ENCODE results near the gene DNAL1. TPM values are rescaled to one million over a fixed set of nuclear protein-coding genes. Genes with fewer than 3 reads are reported as not detected.

Gene DNAL1
- total and polyA plus RNA-seq, 10 of the 15 experiments (the other 5 are each of a cell fraction or from before 2014, with no cell fraction given), result 2.4 to 18.2 (median 7.4) TPM

DNA sequence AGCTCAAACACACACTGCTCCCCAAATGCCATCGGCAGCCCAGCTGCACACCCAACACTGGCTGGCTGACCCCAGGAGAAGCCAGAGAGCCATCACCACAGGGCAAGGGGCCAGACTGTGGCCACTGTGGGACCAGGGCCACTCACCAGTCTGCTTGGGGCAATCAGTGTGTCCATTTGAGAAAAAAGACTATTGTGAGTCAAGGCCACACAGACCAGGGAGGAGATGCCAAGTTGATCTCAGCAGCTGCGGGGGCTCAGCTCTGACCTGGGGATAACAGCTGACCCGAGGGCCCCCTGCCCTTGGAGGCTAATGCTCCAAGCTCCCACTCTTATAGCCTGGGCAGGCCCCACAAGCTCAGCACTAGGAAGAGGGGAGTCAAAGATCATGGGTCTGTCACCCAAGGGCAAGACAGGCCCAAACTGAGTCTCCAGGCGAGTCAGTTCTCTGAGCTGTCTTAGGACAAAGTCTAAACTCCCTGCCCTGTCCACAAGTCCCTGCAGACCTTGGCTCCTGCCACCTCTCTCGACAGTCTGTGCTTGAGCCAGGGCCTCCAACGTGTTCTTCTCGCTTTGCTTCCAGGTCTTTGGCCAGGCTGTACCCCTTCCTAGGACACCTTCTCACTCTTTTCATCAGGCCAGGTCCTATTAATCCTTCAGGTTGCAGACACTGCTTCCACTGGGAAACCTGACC is 99.5 kb downstream of the DNAL1 start:
- Histone ChIP-seq H2AFZ (ENCODE audit: control insufficient read depth, low read depth, low read length) (no peak overlapping the region), H3K4me3 (peak overlapping the region; percentile 55), H3K27me3 (replicated peaks in 1 of 2; ENCODE audit: control insufficient read depth in 2 of 2, insufficient read depth in 2 of 2, low read length in 1 of 2) (no peaks in the 10 kb centered on the region), H3K9me3 (replicated peaks; ENCODE audit: control insufficient read depth, insufficient read depth, low read length) (no peaks in the 10 kb centered on the region), H3K4me2 (ENCODE audit: control insufficient read depth, insufficient read depth) (peak overlapping the region; percentile 96), H3K4me1 (ENCODE audit: control insufficient read depth, insufficient read depth, low read length) (peaks cover 78% of the 10 kb centered on the region), H3K36me3 (ENCODE audit: control insufficient read depth in 2 of 2, insufficient read depth in 2 of 2, low read length in 1 of 2) (peaks cover 14 to 34% of the 10 kb centered on the region in 2 experiments), H3K27ac (ENCODE audit: control insufficient read depth, insufficient read depth) (peak overlapping the region; percentile 81), H3K79me2 (ENCODE audit: control insufficient read depth, insufficient read depth, low read length) (peaks cover 100% of the 10 kb centered on the region), H3K9ac (ENCODE audit: control insufficient read depth, insufficient read depth, low read length) (peak overlapping the region; percentile 35; the same call in 1 of the 2 replicates), H4K20me1 (ENCODE audit: control insufficient read depth, insufficient read depth) (peaks cover 27% of the 10 kb centered on the region)
- RAD21 ChIA-PET (ENCODE audit: unreplicated experiment), result interaction anchor here (0.8 to 8.5 kb wide), 12 partner anchors 10 to 293 kb away, joined by 3 to 114 read pairs (median 9); a partner anchor contains a TSS
- POLR2A ChIA-PET, result interaction anchor here (0.5 to 6.7 kb wide), 10 partner anchors 9 to 80 kb away, joined by 4 to 54 read pairs (median 5); a partner anchor contains a TSS
- no TSS peak for BruUV-seq (replicated peaks)
- DNase-seq (ENCODE audit: low read depth, low spot score) (no peak), ATAC-seq (peak; percentile 20), FAIRE-seq (no peak)
- in situ Hi-C loops (cut with MboI), result loop anchor here (5.0 to 25.0 kb wide), 2 partner anchors 83 to 293 kb away; no protein-coding TSS in a partner anchor
- CTCF ChIA-PET, result interaction anchor here (0.9 to 21.0 kb wide), 7 partner anchors 12 to 79 kb away, joined by 3 to 288 read pairs (median 8); a partner anchor contains a TSS
- intact Hi-C loops (cut with micrococcal nuclease; ENCODE audit: unreplicated experiment), result no loop called here
- SMC1A ChIA-PET (ENCODE audit: uncharacterized antibody, unreplicated experiment), result interaction anchor here (0.8 to 6.7 kb wide), 10 partner anchors 10 to 81 kb away, joined by 3 to 60 read pairs (median 10); no protein-coding TSS in a partner anchor
- WGBS (ENCODE audit: insufficient coverage, insufficient replicate concordance, low lambda C conversion rate, missing lambda C conversion rate), result 27% methylated on average over 7 of the region's 7 CpGs
- no peak for TF ChIP-seq NFYB (IDR thresholded peaks at IDR 0.05; ENCODE audit: insufficient read depth, low read depth, low read length)
- TF ChIP-seq SP1 (IDR thresholded peaks at IDR 0.05; ENCODE audit: low read depth, low read length), result no peak
- TF ChIP-seq, protein P1, sequence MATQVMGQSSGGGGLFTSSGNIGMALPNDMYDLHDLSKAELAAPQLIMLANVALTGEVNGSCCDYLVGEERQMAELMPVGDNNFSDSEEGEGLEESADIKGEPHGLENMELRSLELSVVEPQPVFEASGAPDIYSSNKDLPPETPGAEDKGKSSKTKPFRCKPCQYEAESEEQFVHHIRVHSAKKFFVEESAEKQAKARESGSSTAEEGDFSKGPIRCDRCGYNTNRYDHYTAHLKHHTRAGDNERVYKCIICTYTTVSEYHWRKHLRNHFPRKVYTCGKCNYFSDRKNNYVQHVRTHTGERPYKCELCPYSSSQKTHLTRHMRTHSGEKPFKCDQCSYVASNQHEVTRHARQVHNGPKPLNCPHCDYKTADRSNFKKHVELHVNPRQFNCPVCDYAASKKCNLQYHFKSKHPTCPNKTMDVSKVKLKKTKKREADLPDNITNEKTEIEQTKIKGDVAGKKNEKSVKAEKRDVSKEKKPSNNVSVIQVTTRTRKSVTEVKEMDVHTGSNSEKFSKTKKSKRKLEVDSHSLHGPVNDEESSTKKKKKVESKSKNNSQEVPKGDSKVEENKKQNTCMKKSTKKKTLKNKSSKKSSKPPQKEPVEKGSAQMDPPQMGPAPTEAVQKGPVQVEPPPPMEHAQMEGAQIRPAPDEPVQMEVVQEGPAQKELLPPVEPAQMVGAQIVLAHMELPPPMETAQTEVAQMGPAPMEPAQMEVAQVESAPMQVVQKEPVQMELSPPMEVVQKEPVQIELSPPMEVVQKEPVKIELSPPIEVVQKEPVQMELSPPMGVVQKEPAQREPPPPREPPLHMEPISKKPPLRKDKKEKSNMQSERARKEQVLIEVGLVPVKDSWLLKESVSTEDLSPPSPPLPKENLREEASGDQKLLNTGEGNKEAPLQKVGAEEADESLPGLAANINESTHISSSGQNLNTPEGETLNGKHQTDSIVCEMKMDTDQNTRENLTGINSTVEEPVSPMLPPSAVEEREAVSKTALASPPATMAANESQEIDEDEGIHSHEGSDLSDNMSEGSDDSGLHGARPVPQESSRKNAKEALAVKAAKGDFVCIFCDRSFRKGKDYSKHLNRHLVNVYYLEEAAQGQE (IDR thresholded peaks at IDR 0.05; ENCODE audit: low read depth, low read length), result no peak
- TF ChIP-seq NFYA (IDR thresholded peaks at IDR 0.05; ENCODE audit: borderline replicate concordance, low read depth, low read length), result no peak
- TF ChIP-seq SMARCA5 (IDR thresholded peaks at IDR 0.05), result no peak
- TF ChIP-seq, protein P2, sequence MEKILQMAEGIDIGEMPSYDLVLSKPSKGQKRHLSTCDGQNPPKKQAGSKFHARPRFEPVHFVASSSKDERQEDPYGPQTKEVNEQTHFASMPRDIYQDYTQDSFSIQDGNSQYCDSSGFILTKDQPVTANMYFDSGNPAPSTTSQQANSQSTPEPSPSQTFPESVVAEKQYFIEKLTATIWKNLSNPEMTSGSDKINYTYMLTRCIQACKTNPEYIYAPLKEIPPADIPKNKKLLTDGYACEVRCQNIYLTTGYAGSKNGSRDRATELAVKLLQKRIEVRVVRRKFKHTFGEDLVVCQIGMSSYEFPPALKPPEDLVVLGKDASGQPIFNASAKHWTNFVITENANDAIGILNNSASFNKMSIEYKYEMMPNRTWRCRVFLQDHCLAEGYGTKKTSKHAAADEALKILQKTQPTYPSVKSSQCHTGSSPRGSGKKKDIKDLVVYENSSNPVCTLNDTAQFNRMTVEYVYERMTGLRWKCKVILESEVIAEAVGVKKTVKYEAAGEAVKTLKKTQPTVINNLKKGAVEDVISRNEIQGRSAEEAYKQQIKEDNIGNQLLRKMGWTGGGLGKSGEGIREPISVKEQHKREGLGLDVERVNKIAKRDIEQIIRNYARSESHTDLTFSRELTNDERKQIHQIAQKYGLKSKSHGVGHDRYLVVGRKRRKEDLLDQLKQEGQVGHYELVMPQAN (conservative IDR thresholded peaks at IDR 0.05), result no peak
- TF ChIP-seq, protein P3, sequence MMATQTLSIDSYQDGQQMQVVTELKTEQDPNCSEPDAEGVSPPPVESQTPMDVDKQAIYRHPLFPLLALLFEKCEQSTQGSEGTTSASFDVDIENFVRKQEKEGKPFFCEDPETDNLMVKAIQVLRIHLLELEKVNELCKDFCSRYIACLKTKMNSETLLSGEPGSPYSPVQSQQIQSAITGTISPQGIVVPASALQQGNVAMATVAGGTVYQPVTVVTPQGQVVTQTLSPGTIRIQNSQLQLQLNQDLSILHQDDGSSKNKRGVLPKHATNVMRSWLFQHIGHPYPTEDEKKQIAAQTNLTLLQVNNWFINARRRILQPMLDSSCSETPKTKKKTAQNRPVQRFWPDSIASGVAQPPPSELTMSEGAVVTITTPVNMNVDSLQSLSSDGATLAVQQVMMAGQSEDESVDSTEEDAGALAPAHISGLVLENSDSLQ (IDR thresholded peaks at IDR 0.05), result no peak
- no peak for TF ChIP-seq SREBF1 (IDR thresholded peaks at IDR 0.05; ENCODE audit: low read length)
- no peak for TF ChIP-seq SREBF2 (IDR thresholded peaks at IDR 0.05; ENCODE audit: low read length)
- TF ChIP-seq, protein P4, sequence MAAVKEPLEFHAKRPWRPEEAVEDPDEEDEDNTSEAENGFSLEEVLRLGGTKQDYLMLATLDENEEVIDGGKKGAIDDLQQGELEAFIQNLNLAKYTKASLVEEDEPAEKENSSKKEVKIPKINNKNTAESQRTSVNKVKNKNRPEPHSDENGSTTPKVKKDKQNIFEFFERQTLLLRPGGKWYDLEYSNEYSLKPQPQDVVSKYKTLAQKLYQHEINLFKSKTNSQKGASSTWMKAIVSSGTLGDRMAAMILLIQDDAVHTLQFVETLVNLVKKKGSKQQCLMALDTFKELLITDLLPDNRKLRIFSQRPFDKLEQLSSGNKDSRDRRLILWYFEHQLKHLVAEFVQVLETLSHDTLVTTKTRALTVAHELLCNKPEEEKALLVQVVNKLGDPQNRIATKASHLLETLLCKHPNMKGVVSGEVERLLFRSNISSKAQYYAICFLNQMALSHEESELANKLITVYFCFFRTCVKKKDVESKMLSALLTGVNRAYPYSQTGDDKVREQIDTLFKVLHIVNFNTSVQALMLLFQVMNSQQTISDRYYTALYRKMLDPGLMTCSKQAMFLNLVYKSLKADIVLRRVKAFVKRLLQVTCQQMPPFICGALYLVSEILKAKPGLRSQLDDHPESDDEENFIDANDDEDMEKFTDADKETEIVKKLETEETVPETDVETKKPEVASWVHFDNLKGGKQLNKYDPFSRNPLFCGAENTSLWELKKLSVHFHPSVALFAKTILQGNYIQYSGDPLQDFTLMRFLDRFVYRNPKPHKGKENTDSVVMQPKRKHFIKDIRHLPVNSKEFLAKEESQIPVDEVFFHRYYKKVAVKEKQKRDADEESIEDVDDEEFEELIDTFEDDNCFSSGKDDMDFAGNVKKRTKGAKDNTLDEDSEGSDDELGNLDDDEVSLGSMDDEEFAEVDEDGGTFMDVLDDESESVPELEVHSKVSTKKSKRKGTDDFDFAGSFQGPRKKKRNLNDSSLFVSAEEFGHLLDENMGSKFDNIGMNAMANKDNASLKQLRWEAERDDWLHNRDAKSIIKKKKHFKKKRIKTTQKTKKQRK (IDR thresholded peaks at IDR 0.05; ENCODE audit: low read depth, low read length), result no peak
- TF ChIP-seq MTA2 (IDR thresholded peaks at IDR 0.05; ENCODE audit: low read depth), result no peak
- TF ChIP-seq POLR2AphosphoS5 (IDR thresholded peaks at IDR 0.05; ENCODE audit: low read length), result no peak; the same call in 1 of the 2 replicates
- TF ChIP-seq FOS (IDR thresholded peaks at IDR 0.05; ENCODE audit: borderline replicate concordance, extremely low read depth, insufficient read length), result no peak

All from GM12878 (cell line).